ENCODE results near the gene TRIP13. TPM values are rescaled to one million over a fixed set of nuclear protein-coding genes. Genes with fewer than 3 reads are reported as not detected.

TRIP13 gene
- total RNA-seq, 1 experiment from 2014 or later: 73.9 TPM

DNA sequence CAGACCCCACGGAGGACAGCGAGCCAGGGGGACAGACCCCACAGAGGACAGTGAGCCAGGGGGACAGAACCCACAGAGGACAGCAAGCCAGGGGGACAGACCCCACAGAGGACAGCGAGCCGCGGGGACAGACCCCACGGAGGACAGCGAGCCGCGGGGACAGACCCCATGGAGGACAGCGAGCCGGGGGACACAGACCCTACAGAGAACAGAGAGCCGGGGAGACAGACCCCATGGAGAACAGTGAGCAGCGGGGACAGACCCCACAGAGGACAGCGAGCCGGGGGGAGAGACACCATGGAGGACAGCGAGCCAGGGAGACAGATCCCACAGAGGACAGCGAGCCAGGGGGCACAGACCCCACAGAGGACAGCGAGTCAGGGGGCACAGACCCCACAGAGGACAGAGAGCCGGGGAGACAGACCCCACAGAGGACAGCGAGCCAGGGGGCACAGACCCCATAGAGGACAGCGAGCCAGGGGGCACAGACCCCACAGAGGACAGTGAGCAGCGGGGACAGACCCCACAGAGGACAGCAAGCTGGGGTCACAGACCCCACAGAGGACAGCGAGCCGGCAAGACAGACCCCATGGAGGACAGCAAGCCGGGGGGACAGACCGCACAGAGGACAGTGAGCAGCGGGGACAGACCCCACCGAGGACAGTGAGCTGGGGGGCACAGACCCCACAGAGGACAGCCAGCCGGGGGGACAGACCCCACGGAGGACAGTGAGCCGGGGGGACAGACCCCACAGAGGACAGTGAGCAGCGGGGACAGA lies 37.5 kb upstream of the TRIP13 start:
- DNase-seq (ENCODE audit: low spot score): no peak

GRCh38 chr5:855771-856530 lies 36.7 kb upstream of the TRIP13 start:
- DNase-seq (ENCODE audit: low spot score): no peak

DNA sequence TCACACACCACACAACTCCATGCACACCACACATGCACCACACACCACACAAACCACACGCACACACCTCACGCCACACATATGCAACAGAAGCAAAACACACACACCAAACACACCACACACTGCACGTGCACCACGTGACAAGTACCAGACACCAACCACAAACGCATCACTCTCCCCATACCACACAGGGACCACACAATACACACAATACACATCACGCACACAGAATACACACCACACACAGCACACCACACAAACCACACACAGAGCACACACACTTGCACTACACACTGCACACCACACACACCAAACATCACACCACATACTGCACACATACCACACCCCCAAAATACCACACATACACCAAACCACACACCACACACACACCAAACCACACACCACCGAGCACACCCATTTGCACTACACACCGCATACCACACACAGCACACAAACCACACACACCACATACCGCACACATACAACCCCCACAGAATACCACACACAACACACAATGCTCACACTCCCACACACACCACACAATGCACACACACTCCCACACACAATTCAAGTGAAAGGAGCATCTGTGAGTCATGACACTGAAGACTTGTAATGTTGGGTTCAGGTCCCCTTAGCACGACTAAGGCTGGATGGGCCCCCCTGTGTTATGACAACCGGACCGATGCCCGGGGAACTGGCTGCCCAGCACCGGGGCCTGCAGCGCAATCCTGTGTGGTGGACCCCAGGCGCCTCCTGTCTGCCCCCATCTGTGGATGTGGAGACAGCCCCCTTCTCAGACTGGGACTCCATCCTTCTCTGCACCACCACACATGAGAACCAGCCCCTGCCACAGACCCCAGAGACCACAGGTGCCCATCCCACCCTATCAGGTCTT lies 35.9 kb upstream of the TRIP13 start:
- DNase-seq (ENCODE audit: low spot score): no peak

DNA sequence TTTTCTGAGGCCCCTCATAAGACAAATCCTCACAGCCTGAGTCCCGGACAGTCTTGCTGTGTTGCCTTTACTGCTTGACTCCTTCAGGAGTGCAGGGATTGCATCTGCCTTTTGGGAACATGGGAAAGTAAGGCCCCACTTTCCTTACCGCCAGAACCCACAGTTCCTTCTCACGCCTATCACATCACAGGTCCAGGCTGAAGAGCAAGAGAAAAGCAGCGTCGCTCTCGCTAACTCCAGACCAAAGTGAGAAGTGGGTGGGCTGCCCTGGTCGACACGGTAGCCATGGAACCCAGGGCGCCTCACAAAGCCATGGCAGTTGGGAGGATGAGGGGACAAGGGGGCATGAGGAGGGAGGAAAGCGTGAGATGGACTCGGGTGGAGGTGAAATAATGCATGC lies 34.0 kb upstream of the TRIP13 start:
- no peak for DNase-seq (ENCODE audit: low spot score)

DNA sequence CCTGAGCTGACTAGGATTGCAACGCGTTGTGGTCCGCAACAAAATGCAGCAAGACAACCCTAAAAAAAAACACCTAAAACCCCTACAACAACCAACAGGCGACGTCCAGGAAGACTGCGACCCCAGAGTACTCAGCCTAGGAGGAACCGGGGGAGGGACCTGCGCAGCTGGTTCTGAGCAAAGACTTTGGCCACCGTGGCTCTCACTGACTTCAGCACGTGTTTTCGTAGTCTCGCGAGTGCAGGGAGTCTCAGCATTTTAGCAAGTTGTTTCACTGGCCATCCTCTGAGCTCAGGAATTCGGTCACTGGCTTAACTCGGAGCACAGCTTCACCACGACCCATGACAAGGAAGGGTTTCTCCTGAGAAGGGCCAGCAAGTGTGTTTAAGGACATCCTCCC lies 33.3 kb upstream of the TRIP13 start:
- DNase-seq (ENCODE audit: low spot score): no peak

- no peak for DNase-seq (ENCODE audit: low spot score)
Observed at GRCh38 chr5:859798-860296, 32.8 kb upstream of the TRIP13 start.

GRCh38 chr5:860506-861150 lies 32.1 kb upstream of the TRIP13 start:
- DNase-seq (ENCODE audit: low spot score): no peak

DNA sequence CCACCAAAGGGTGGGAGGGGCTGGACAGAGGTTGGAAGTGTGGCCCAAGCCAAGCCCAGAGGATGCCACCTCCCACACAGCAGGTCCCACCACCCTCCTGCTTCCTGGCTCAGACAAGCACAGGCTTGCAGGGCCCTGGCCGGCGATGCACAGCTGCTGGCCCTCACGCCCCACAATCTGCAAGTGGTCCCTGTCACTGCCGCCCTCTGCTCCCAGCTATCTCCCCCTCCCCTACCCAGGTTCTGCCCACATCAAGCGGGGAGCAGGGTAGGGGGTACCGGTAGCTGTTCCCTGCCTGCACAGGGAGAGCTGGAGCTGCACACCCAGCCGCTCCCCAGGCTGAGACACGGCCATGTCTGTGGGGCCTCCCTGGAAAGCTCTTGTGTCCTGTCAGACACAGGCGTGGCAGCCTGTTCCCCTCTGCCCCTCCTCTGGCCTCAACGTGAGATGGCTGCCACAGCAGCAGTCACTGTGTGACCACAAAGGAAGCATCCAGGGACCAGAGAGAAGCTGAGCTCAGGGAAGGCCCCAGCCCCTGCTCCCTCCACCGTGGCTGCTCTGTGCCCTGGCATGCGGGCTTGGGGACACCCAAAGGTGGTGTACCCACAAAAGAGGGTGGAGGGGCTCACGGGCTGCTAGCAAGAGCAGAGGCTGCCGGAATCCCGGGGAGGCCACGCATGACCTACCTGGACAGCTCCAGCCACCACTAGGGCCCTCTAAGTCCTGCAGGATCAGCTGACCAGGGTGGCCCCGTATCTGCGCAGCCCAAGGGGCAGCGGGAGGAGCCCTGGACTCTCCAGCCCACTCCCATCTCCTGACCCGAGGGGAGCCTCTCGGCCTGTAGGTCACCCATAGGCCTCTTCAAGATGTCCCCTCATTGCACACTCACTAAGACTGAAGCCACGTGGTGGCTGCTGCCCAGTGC lies 31.0 kb upstream of the TRIP13 start:
- no peak for DNase-seq (ENCODE audit: low spot score)

DNA sequence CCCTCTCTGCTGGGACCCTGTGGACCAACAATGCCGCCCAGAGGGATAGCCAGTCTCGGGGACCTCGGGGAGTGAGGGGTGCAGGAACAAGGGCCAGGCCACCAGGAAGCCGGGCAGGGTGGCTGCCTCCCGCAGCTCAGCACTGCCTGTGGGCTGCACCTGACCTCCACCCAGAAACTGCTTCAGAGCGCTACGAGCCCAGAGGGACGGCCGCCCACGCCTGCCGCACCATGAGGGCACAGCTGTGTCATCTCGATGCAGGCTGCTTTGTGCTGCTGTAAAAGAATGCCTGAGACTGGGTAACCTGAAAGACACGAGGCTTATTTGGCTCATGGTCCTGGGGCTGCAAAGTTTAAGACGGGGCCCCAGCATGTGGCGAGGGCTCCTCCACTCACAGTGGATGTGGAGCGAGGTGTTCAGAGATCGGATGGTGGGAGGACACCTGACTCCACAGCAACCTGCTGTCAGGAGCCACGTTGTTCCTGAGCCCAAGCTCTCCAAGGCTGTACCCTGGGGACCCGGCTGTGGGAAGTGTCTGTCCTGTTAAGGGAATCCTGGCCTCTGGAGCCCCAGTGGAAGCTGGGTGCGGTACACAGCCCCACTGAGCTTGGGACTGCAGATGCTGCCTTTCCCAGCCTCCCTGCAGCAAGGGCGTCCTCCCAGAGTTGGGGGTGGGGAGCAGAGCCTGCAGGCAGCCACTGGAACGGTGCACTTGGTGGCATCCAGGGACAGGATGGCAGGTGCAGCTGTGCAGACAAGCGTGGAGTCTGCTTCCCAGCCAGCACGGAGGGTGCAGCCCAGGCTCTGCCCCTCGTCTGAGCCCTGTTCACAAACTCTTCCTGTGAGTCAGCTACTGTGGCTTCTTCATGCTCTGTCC lies 30.1 kb upstream of the TRIP13 start:
- no peak for DNase-seq (ENCODE audit: low spot score)

GRCh38 chr5:863244-863805 lies 29.4 kb upstream of the TRIP13 start:
- no peak for DNase-seq (ENCODE audit: low spot score)

DNA sequence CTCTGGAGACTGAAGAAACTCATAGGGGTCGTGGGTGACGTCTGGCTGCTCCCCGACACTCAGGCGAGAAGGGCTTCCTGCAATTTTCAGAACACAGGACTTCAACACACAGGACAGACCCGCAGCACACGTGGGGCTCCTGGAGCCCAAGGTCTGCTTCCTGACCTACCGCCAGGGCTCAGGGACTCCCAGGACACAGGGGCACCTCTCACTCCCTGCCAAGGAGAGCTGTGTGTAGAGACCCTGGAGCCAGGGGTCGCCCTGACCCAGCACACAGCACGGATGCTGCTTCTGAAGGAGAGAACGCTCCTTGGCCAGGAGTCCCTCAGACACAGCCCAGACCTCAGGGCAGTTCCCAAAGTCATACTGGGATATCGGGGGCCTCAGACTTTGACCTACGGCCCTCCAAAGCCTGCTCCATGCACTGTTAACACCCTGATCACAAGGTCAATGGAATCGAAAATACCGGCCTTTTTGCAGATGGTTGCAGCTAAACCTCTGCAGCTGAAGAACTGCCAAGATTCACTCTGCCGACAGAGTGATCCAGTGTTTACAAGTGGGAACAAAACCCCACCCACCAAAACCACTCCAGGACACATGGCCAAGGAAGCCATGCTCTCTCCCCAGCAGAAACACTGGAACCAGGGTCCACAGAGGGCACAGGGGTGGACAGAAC lies 28.1 kb upstream of the TRIP13 start:
- DNase-seq (ENCODE audit: low spot score): no peak

- no peak for DNase-seq (ENCODE audit: low spot score)
Observed at GRCh38 chr5:865168-865521, 27.5 kb upstream of the TRIP13 start.

GRCh38 chr5:865771-866170 lies 26.9 kb upstream of the TRIP13 start:
- no peak for DNase-seq (ENCODE audit: low spot score)

DNA sequence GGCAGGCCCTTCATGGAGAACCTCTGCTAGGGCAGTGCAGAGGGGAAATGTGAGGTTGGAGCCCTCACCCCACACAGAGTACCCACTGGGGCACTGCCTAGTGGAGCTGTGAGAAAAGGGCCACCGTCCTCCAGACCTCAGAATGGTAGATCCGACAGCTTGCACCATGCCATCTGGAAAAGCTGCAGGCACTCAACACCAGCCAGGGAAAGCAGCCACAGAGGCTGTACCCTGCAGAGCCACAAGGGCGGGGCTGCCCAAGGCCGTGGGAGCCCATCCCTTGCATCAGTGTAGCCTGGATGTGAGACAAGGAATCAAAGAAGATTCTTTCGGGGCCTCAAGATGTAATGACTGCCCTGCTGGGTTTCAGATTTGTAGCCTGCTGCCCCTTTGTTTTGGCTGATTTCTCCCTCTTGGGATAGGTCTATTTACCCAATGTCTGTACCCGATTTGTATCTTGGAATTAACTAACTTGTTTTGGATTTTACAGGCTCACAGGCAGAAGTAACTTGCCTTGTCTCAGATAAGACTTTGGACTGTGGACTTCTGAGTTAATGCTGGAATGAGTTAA lies 25.3 kb upstream of the TRIP13 start:
- DNase-seq (ENCODE audit: low spot score): no peak

DNA sequence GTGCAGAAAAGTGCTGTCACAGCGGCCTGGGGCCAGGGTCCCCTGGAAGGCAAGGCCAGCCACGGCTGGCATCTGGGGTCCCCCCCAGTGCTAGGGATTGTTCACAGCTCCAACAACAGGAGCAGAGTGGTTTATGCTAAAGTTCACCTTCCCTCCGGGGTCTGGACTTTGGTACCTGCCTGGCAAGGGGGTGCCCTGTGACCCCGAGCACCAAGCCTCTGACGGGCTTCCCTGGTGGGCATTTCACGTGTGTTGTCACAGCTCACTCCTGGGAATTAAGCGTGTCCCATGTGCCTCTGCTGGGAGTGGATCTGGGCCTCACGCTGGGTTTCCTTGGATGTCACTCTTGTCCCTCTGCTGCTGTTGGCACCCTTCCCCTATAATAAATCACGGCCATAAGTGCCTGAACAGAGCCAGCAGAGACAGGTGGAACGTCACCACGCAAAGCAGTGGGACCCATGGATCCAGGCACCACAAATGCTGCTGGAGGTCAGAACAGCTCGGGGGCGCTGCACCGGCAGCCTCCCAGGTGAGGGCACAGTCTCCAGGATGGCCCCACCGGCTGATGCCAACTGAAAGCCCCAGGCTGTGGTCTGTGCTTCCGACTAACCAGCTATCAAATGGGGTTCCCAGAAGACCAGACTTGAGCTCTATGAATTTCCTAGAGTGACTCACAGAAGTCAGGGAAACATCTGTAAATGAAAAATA lies 24.1 kb upstream of the TRIP13 start:
- DNase-seq (ENCODE audit: low spot score): no peak

DNA sequence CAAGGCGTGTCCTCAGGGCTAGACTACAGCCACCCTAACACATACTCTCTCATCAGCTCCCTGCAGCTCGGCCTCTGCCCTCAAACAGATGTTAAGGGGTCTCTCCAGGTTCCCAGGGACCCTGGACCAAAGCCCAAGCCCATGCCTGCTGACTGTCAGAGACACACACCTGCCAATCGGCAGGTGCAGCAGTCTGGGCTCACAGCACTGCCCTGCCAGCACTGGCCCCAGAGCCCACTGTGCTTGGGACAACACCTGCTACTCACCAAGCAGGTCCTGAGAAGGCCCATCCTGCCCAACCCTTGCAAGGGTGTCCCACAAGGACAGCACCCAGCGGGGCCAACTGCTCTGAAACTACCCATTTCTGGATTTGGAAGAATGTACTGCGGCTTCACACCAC lies 21.7 kb upstream of the TRIP13 start:
- no peak for DNase-seq (ENCODE audit: low spot score)

GRCh38 chr5:871596-872298 lies 20.9 kb upstream of the TRIP13 start:
- DNase-seq (ENCODE audit: low spot score): no peak
